Kidney (tissue), 14 donors: ENCODE measurements around the gene RNF8. TPM values are rescaled to one million over a fixed set of nuclear protein-coding genes. Genes with fewer than 3 reads are reported as not detected.

ENCODE experiments used
- DNase-seq, 5 donors: peaks; one replicate each; pipeline ENCODE4 v3.0.0-alpha.2; 2013 to 2020
- FAIRE-seq: peaks from 2 replicates; lab custom pipeline; 2012; peaks lifted over from hg19 to GRCh38; lab: Jason Lieb, UNC
- H3K27ac ChIP-seq, 2 donors: one replicate each; pipeline ENCODE4 v1.7.0; 2013; ENCODE audit warnings: low read depth in 2 of 2, low read length in 2 of 2, inconsistent platforms in 1 of 2
- H3K27me3 ChIP-seq: one replicate; pipeline ENCODE4 v1.7.1; 2013; ENCODE audit warnings: low read length, inconsistent platforms; ENCODE audit not compliant: control insufficient read depth, insufficient read depth
- H3K36me3 ChIP-seq, 3 donors: one replicate each; pipeline versions ENCODE4 v1.7.0 to v1.7.1; 2013; ENCODE audit warnings: low read length in 3 of 3, control low read depth in 1 of 3, inconsistent platforms in 1 of 3; ENCODE audit not compliant: insufficient read depth in 3 of 3, control insufficient read depth in 2 of 3
- H3K4me1 ChIP-seq, 3 donors: one replicate each; pipeline versions ENCODE4 v1.7.0 to v1.7.1; 2013; ENCODE audit warnings: low read length in 3 of 3, inconsistent platforms in 1 of 3, low read depth in 1 of 3; ENCODE audit not compliant: control insufficient read depth in 2 of 3, insufficient read depth in 2 of 3
- H3K4me3 ChIP-seq, 3 donors: one replicate each; pipeline versions ENCODE4 v1.7.0 to v1.8.1; 2013; ENCODE audit warnings: low read length in 3 of 3, control low read depth in 1 of 3, inconsistent platforms in 1 of 3
- H3K9ac ChIP-seq, 3 donors: one replicate each; pipeline versions ENCODE4 v1.7.0 to v1.7.1; 2013; ENCODE audit warnings: low read length in 3 of 3, control low read depth in 1 of 3, inconsistent platforms in 1 of 3
- H3K9me3 ChIP-seq, 3 donors: one replicate each; pipeline versions ENCODE4 v1.7.0 to v1.7.1; 2013; ENCODE audit warnings: low read length in 3 of 3, control low read depth in 1 of 3, inconsistent platforms in 1 of 3; ENCODE audit not compliant: control insufficient read depth in 2 of 3, insufficient read depth in 1 of 3
- CTCF ChIP-seq: IDR thresholded peaks from 3 replicates; pipeline ENCODE4 v1.5.1; 2012; ENCODE audit warnings: mild to moderate bottlenecking, moderate library complexity, borderline replicate concordance; ENCODE audit not compliant: insufficient read depth; ENCODE audit errors: extremely low read depth
- intact Hi-C: fragments of 100-400 bp; cut with DNase I; formaldehyde crosslinking; loops from one replicate; pipeline ENCODE4 v1.11.1; 2022
- polyA plus RNA-seq: library from polyadenylated mRNA; stranded (reverse); fragments of 350-450 nt; fragmentation: Illumina TruSeq; extraction: RNeasy Lipid Tissue Mini Kit (QIAGEN cat#74804); gene quantifications from one replicate; pipeline ENCODE4 v1.2.3, GENCODE V29; 2014; ENCODE audit warnings: low read depth, low replicate concordance; ENCODE audit not compliant: insufficient read depth
- total RNA-seq: library from RNA; stranded (reverse); fragmentation: NEBNext Ultra II Directional; extraction: Animal tissue kit (Norgen Biotek cat#: 25700); gene quantifications from one replicate; pipeline ENCODE4 v1.2.1, GENCODE V29; 2021
- donor health status: control.
- donor health status: control.
- donor health status: control.
- donor health status: control.
- donor health status: control.
- donor health status: DM: yes; HTN: yes; CAD: no.
- donor health status: Normal renal cell carcinoma (clear cell type).

RNF8 gene
- total and polyA plus RNA-seq, 2 donors from 2014 or later: 18.4 to 18.5 TPM

DNA sequence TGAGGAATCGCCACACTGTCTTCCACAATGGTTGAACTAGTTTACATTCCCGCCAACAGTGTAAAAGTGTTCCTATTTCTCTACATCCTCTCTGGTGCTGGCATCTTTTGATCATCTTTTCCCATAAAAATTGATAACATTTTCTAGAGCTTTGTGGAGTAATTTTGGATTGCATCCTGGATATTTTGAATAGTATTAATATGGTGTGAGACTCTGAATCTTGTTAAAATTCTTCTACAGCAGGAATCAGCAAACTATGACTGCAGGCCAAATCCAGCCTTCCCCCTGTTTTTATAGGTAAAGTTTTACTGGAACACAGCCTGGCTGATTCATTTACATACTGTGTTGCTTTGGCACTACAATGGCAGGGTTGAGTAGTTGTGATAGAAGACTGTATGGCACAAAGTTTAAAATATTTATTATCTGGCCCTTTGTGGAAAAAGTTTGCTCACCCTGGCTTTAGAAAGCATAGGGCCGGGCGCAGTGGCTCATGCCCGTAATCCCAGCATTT, 15.0 kb upstream of the RNF8 start:
- Histone ChIP-seq H3K27ac (no peak overlapping the region), H3K4me3 (no peak overlapping the region), H3K4me1 (no peaks in the 10 kb centered on the region), H3K36me3 (no peaks in the 10 kb centered on the region), H3K9ac (no peak overlapping the region), H3K9me3 (no peaks in the 10 kb centered on the region), H3K27me3 (no peaks in the 10 kb centered on the region)
- intact Hi-C loops: no loop called here
- FAIRE-seq (no peak), DNase-seq (no peak)
- no peak for TF ChIP-seq CTCF

DNA sequence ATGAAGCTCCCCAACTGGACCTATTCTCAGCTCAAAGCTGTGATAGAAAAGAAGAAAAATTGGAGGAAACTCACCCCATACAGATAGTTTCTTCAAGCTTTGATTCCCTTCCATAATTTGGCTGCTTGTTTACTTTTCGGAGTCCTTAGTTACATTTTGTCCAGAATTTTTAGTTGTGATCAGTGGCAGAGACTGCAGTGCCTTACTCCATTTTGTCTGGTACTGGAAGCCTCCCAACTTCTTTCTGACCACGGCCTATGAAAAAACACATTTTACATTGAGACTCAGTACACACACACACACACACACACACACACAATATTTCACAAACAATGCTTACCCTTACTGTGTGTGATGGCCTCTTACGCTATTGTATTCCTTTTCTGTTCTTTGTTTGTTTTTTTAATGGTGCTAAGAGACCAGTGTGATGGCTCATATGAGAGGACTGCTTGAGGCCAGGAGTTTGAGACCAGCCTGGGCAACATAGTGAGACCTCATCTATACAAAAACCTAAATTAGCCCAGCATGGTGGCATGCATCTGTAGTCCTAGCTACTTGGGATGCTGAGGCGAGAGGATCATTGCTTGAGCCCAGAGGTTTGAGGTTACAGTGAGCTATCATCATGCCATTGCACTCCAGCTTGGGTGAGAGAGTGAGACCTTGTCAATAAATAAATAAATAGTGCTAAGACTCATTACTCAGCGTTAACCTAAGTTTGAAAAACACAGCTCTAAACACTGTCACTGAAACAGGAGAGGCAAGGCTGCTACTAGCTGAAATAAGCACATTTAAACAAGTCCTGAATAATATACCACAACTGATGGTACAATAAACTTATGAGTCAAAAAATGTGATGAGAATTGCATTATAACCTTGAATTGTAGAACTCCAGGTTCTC, 13.8 kb upstream of the RNF8 start:
- H3K27ac ChIP-seq: no peak overlapping the region
- H3K27me3 ChIP-seq: no peaks in the 10 kb centered on the region
- intact Hi-C loops: no loop called here
- no peaks in the 10 kb centered on the region for H3K9me3 ChIP-seq
- H3K36me3 ChIP-seq: no peaks in the 10 kb centered on the region
- no peak for FAIRE-seq
- H3K9ac ChIP-seq: no peak overlapping the region
- no peak for DNase-seq
- no peaks in the 10 kb centered on the region for H3K4me1 ChIP-seq
- no peak overlapping the region for H3K4me3 ChIP-seq
- TF ChIP-seq CTCF: no peak

DNA sequence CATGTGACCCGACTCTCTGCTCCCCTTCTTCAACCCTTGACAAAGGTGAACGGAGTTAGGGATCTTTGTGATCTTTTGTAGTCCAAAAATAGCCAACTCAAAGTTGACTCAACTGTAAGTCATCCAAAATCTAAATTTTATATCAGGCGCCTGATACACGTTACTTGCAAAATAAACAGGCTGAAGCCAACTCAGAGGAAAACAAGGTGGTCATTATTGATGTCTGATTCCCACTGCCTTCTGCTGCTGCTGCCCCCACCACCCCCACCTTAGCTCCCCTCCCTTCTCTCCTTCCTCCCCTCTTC, 13.2 kb upstream of the RNF8 start:
- Histone ChIP-seq H3K27ac (no peak overlapping the region), H3K9me3 (no peaks in the 10 kb centered on the region), H3K4me1 (no peaks in the 10 kb centered on the region), H3K27me3 (no peaks in the 10 kb centered on the region), H3K4me3 (no peak overlapping the region), H3K9ac (no peak overlapping the region), H3K36me3 (no peaks in the 10 kb centered on the region)
- DNase-seq: no peak
- FAIRE-seq: no peak
- TF ChIP-seq CTCF: no peak
- intact Hi-C loops: no loop called here

GRCh38 chr6:37343248-37343647, 10.5 kb upstream of the RNF8 start:
- DNase-seq (no peak), FAIRE-seq (no peak)
- H3K9me3 ChIP-seq: no peaks in the 10 kb centered on the region
- intact Hi-C loops: no loop called here
- no peak for TF ChIP-seq CTCF
- no peak overlapping the region for H3K4me3 ChIP-seq
- no peak overlapping the region for H3K9ac ChIP-seq
- H3K27ac ChIP-seq: no peak overlapping the region
- no peaks in the 10 kb centered on the region for H3K27me3 ChIP-seq
- H3K36me3 ChIP-seq: no peaks in the 10 kb centered on the region
- no peaks in the 10 kb centered on the region for H3K4me1 ChIP-seq
